ENCODE measurements around the gene SMURF1.
"Not testable (repeated sequence)": the region's sequence is repeated elsewhere in the genome, so short reads cannot be mapped to it uniquely, and the experiment has no call there.

SMURF1 gene

DNA sequence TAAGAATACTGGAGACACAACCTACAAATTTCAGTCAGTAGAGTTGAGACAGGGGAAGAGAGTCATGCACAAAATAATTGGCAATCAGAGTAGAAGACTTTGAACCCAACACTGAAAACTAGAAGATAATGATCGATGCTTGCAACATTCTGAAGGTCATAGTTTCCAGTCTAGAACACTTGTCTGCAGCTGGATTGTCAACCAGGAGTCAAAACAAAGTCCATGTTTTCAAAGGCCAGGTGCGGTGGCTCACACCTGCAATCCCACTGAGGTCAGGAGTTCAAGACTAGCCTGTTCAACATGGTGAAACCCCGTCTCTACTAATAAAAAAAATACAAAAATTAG lies 26.8 kb upstream of the SMURF1 start:
- no CpG with 5 or more reads among the region's 3 CpGs for WGBS (ENCODE audit: insufficient coverage, insufficient read length)
- DNase-seq (ENCODE audit: low read depth, low spot score): no peak
- H3K27ac ChIP-seq (ENCODE audit: low read length): no peak overlapping the region
- H3K36me3 ChIP-seq (ENCODE audit: control insufficient read depth, insufficient read depth, low read length): no peaks in the 10 kb centered on the region
- H3K4me1 ChIP-seq (ENCODE audit: control insufficient read depth, insufficient read depth, low read length): no peaks in the 10 kb centered on the region
- H3K27me3 ChIP-seq (ENCODE audit: control insufficient read depth, insufficient read depth, low read length): no peaks in the 10 kb centered on the region
- no peaks in the 10 kb centered on the region for H3K9me3 ChIP-seq (ENCODE audit: control insufficient read depth, insufficient read depth, low read length)
- H3K4me3 ChIP-seq (ENCODE audit: low read length): no peak overlapping the region

DNA sequence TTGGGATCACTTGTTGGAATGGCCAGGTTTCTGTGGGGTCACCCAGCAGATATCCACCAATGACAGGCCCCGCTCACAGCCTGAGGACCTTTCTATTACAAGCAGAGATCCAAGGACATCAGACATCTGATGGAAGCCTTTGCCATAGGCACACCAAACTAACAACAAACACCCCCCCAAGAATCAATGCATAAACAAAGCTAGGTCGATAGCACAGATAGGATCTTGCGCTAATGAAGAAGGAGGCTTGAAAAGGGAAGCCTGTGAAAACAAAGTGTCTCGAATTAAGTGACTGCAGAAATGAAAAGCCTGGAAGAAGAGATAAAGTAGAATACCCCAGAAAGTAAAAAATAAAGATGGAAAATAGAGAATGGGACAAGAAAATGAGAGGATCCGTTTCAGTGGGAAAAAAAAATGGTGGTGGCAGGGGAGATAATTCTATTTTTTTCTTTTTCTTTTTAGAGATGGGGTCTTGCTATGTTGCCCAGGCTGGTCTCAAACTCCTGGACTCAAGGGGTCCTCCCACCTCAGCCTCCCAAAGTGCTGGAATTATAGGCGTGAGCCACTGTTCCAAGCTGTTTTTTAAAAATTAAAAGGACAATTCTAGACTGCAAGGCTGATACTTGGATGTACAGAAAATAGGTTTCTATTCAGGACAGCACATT lies 26.3 kb upstream of the SMURF1 start:
- Histone ChIP-seq H3K4me1 (ENCODE audit: control insufficient read depth, insufficient read depth, low read length) (no peaks in the 10 kb centered on the region), H3K4me3 (ENCODE audit: low read length) (no peak overlapping the region), H3K27ac (ENCODE audit: low read length) (no peak overlapping the region), H3K9me3 (ENCODE audit: control insufficient read depth, insufficient read depth, low read length) (no peaks in the 10 kb centered on the region), H3K27me3 (ENCODE audit: control insufficient read depth, insufficient read depth, low read length) (no peaks in the 10 kb centered on the region; the same call in 1 of the 2 replicates), H3K36me3 (ENCODE audit: control insufficient read depth, insufficient read depth, low read length) (no peaks in the 10 kb centered on the region)
- DNase-seq (ENCODE audit: low read depth, low spot score): no peak
- no CpG with 5 or more reads among the region's 6 CpGs for WGBS (ENCODE audit: insufficient coverage, insufficient read length)

DNA sequence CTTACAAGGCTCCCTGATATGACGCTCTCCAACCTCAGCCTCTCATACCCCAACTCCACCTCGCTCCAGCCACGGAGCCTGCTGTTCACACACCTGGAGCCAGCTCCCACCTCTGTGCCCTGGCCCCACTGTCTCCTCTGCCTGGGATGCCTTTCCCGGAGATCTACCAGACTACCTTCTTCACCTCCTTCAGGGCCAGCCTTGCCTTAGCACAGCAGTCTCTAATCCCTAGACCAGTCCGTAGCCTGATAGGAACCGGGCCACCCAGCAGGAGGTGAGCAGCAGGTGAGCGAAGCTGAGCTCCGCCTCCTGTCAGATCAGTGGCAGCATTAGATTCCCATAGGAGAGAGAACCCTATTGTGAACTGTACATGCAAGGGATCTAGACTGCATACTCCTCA lies 23.2 kb upstream of the SMURF1 start:
- DNase-seq (ENCODE audit: low read depth, low spot score): no peak
- Histone ChIP-seq H3K27ac (ENCODE audit: low read length) (no peak overlapping the region), H3K36me3 (ENCODE audit: control insufficient read depth, insufficient read depth, low read length) (no peaks in the 10 kb centered on the region), H3K27me3 (ENCODE audit: control insufficient read depth, insufficient read depth, low read length) (no peaks in the 10 kb centered on the region; the same call in 1 of the 2 replicates), H3K9me3 (ENCODE audit: control insufficient read depth, insufficient read depth, low read length) (no peaks in the 10 kb centered on the region), H3K4me3 (ENCODE audit: low read length) (no peak overlapping the region), H3K4me1 (ENCODE audit: control insufficient read depth, insufficient read depth, low read length) (0 out of 2 replicates have a peak, but pooled peaks cover 2% of the 10 kb centered on the region)
- WGBS (ENCODE audit: insufficient coverage, insufficient read length): no CpG with 5 or more reads among the region's 8 CpGs

DNA sequence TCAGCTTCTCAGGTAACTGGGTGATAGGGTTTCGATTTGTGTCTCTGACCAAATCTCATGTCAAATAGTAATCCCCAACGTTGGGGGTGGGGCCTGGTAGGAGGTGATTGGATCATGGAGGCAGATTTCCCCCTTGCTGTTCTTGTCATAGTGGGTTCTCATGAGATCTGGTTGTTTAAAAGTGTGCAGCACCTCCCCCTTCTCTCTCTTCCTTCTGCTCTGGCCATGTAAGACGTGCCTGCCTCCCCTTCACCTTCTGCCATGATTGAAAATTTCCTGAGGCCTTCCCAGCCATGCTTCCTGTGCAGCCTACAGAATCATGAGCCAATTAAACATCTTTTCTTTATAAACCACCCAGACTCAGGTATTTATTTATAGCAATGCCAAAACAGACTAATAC lies 21.9 kb upstream of the SMURF1 start:
- H3K36me3 ChIP-seq (ENCODE audit: control insufficient read depth, insufficient read depth, low read length): no peaks in the 10 kb centered on the region
- no peaks in the 10 kb centered on the region; the same call in 1 of the 2 replicates for H3K27me3 ChIP-seq (ENCODE audit: control insufficient read depth, insufficient read depth, low read length)
- H3K4me1 ChIP-seq (ENCODE audit: control insufficient read depth, insufficient read depth, low read length): 0 out of 2 replicates have a peak, but pooled peaks cover 2% of the 10 kb centered on the region
- DNase-seq (ENCODE audit: low read depth, low spot score): no peak
- WGBS (ENCODE audit: insufficient coverage, insufficient read length): no CpG with 5 or more reads among the region's 3 CpGs
- H3K4me3 ChIP-seq (ENCODE audit: low read length): no peak overlapping the region
- H3K9me3 ChIP-seq (ENCODE audit: control insufficient read depth, insufficient read depth, low read length): no peaks in the 10 kb centered on the region
- no peak overlapping the region for H3K27ac ChIP-seq (ENCODE audit: low read length)

DNA sequence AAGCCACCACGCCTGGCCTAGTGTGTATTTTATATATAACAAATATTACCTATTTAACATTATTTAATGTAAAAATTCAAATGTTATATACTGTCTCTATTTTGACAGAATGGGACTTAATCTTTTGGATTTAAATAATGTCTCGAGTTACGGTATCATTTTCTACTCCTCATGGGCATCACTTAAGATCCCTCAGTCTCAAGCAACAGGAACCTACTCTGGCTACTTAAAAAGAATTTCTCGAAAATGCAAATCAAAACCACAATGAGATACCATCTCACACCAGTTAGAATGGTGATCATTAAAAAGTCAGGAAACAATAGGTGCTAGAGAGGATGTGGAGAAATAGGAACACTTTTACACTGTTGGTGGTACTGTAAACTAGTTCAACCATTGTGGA lies 19.8 kb upstream of the SMURF1 start:
- WGBS (ENCODE audit: insufficient coverage, insufficient read length): no CpG with 5 or more reads among the region's 4 CpGs
- H3K27ac ChIP-seq (ENCODE audit: low read length); H3K36me3 ChIP-seq (ENCODE audit: control insufficient read depth, insufficient read depth, low read length); DNase-seq (ENCODE audit: low read depth, low spot score); H3K4me1 ChIP-seq (ENCODE audit: control insufficient read depth, insufficient read depth, low read length); H3K9me3 ChIP-seq (ENCODE audit: control insufficient read depth, insufficient read depth, low read length); H3K4me3 ChIP-seq (ENCODE audit: low read length); H3K27me3 ChIP-seq (ENCODE audit: control insufficient read depth, insufficient read depth, low read length): not testable (repeated sequence)

DNA sequence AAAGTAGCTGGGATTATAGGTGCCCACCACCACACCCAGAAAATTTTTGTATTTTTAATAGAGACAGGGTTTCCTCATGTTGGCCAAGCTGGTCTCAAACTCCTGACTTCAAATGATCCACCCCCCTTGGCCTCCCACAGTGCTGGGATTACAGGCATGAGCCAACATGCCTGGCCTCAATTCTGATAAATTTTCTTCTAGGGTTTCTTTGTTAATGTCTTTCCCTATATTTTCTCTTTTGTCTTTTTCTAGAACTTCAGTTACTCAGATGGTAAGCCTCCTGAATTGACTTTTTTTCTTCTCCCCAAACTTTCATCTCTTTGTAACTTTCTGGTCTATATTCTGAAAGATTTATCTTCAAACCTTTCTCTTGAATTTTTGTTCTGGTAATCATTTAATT lies 12.7 kb upstream of the SMURF1 start:
- H3K9me3 ChIP-seq (ENCODE audit: control insufficient read depth, insufficient read depth, low read length): no peaks in the 10 kb centered on the region
- no peak overlapping the region for H3K27ac ChIP-seq (ENCODE audit: low read length)
- H3K4me3 ChIP-seq (ENCODE audit: low read length): no peak overlapping the region
- DNase-seq (ENCODE audit: low read depth, low spot score): no peak
- no peaks in the 10 kb centered on the region for H3K27me3 ChIP-seq (ENCODE audit: control insufficient read depth, insufficient read depth, low read length)
- H3K4me1 ChIP-seq (ENCODE audit: control insufficient read depth, insufficient read depth, low read length): no peaks in the 10 kb centered on the region
- H3K36me3 ChIP-seq (ENCODE audit: control insufficient read depth, insufficient read depth, low read length): no peaks in the 10 kb centered on the region

DNA sequence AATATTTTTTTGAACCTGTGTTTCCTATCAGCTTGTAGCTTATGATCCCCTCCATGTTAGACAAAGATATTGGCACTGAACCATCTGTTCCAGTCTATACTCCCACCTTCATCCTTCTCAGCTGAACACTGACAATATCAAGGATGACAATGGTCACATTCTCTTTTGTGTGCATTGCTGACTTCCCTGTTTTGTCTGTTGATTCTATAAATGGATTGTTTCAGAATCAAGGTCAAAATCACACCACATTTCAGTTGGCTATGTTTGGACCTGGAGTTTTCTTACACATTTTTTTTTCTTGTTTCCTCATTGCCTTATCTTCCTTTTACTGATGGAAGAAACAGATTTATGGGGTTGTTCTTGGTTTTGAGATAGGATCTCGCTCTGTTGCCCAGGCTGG lies 11.3 kb upstream of the SMURF1 start:
- no peaks in the 10 kb centered on the region for H3K4me1 ChIP-seq (ENCODE audit: control insufficient read depth, insufficient read depth, low read length)
- no peak overlapping the region for H3K27ac ChIP-seq (ENCODE audit: low read length)
- H3K4me3 ChIP-seq (ENCODE audit: low read length): no peak overlapping the region
- no peaks in the 10 kb centered on the region for H3K36me3 ChIP-seq (ENCODE audit: control insufficient read depth, insufficient read depth, low read length)
- no CpG with 5 or more reads among the region's 1 CpG for WGBS (ENCODE audit: insufficient coverage, insufficient read length)
- no peaks in the 10 kb centered on the region for H3K9me3 ChIP-seq (ENCODE audit: control insufficient read depth, insufficient read depth, low read length)
- no peaks in the 10 kb centered on the region for H3K27me3 ChIP-seq (ENCODE audit: control insufficient read depth, insufficient read depth, low read length)
- no peak for DNase-seq (ENCODE audit: low read depth, low spot score)

DNA sequence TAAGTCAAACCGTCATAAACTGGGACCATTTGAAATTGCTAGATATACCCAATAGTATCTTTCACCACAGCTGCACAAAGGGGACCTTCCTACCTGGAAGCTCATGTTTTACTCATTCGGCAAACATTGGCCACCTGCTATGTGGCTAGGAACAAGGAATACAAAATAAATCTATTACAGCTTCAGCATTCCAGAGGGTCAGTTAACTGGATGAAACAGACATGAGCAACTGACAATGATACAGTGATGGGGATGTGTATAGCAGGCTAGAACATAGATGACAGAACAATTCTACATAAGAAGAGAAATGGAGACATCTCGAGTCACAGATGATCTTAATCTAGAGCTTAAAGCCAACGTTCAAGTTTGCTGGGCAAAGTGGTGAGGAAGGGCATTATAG lies 3.1 kb upstream of the SMURF1 start:
- no peak overlapping the region for H3K27ac ChIP-seq (ENCODE audit: low read length)

DNA sequence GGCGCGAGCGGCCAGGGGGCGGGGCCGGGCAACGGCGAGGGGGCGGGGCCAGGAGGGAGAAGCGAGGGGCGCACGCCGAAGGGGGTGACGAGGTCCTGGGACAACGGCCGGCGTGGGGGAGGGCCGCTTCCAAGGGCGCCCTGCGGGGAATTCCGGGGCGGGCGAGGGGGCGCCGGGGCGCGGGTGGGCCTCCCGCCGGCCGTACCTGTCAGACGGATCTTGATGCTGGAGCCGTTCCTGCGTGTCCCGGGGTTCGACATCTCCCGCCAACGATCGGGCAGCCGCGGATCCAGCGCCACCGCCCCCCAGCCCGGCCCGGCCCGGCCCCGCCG lies 421 bp downstream of the SMURF1 start:
- no CpG with 5 or more reads among the region's 46 CpGs for WGBS (ENCODE audit: insufficient coverage, insufficient read length)
- Histone ChIP-seq H3K4me1 (ENCODE audit: control insufficient read depth, insufficient read depth, low read length) (peaks cover 3% of the 10 kb centered on the region), H3K27me3 (ENCODE audit: control insufficient read depth, insufficient read depth, low read length) (no peaks in the 10 kb centered on the region), H3K27ac (ENCODE audit: low read length) (no peak overlapping the region), H3K4me3 (ENCODE audit: low read length) (peak overlapping the region; percentile 65; the same call in 1 of the 2 replicates), H3K36me3 (ENCODE audit: control insufficient read depth, insufficient read depth, low read length) (no peaks in the 10 kb centered on the region), H3K9me3 (ENCODE audit: control insufficient read depth, insufficient read depth, low read length) (no peaks in the 10 kb centered on the region)
- no peak for DNase-seq (ENCODE audit: low read depth, low spot score)

More for the DNA sequence above, 3.1 kb upstream of the SMURF1 start:
- H3K9me3 ChIP-seq (ENCODE audit: control insufficient read depth, insufficient read depth, low read length): no peaks in the 10 kb centered on the region
- H3K4me3 ChIP-seq (ENCODE audit: low read length): no peak overlapping the region
- WGBS (ENCODE audit: insufficient coverage, insufficient read length): no CpG with 5 or more reads among the region's 4 CpGs
- no peak for DNase-seq (ENCODE audit: low read depth, low spot score)
- H3K27me3 ChIP-seq (ENCODE audit: control insufficient read depth, insufficient read depth, low read length): no peaks in the 10 kb centered on the region
- no peaks in the 10 kb centered on the region for H3K36me3 ChIP-seq (ENCODE audit: control insufficient read depth, insufficient read depth, low read length)
- H3K4me1 ChIP-seq (ENCODE audit: control insufficient read depth, insufficient read depth, low read length): peaks cover 2% of the 10 kb centered on the region; the same call in 1 of the 2 replicates

DNA sequence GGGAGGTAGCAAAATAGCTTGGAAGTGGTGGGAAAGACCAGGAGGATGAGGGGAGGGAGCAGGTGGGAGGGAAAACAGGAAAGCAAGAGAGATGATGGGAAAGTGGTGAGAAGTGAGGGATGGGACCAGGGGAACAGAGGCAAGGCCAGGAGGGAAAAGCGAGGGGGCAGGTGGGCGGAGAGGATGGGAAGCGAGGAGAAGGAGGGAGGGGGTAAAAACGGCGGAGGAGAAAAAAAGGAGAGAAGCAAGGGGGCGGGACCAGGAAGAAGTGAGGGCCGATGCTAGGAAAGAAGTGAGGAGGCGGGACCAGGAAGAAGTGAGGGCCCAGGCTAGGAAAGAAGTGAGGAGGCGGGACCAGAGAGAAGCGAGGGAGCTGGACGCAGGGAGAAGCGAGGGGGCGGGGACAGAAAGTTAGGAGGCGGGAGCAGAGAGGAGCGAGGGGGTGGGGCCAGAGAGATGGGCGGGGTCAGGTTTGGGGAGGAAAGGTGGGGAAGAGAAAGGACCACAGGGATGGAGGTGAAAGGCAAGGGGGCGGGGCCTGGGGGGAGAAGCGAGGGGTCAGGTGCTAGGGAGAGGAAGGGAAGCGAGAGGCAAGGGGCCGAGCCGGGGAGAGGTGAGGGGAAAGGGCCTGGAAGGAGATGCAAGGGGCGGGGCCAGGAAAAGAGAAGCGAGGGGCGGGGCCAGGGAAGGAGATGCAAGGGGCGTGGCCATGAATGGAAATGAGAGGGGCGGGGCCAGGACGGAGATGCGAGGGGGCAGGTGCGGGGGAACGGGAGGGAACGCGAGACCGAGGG lies 984 bp downstream of the SMURF1 start:
- peak overlapping the region; percentile 65; the same call in 1 of the 2 replicates for H3K4me3 ChIP-seq (ENCODE audit: low read length)
- H3K4me1 ChIP-seq (ENCODE audit: control insufficient read depth, insufficient read depth, low read length): peaks cover 3% of the 10 kb centered on the region
- H3K27ac ChIP-seq (ENCODE audit: low read length): no peak overlapping the region
- H3K9me3 ChIP-seq (ENCODE audit: control insufficient read depth, insufficient read depth, low read length): no peaks in the 10 kb centered on the region
- no peaks in the 10 kb centered on the region for H3K27me3 ChIP-seq (ENCODE audit: control insufficient read depth, insufficient read depth, low read length)
- no peaks in the 10 kb centered on the region for H3K36me3 ChIP-seq (ENCODE audit: control insufficient read depth, insufficient read depth, low read length)
- DNase-seq (ENCODE audit: low read depth, low spot score): peak; percentile 61
- no CpG with 5 or more reads among the region's 33 CpGs for WGBS (ENCODE audit: insufficient coverage, insufficient read length)
